Glomerular visceral epithelial cell (primary cell): ENCODE results near the gene GAS2L2.
A peak's percentile ranks its signal among the peaks of the same experiment; 100 is the strongest.

Source experiments
- DNase-seq: peaks from one replicate; pipeline ENCODE4 v3.0.0-alpha.2; 2016; ENCODE audit errors: extremely low spot score

The GAS2L2 gene

DNA sequence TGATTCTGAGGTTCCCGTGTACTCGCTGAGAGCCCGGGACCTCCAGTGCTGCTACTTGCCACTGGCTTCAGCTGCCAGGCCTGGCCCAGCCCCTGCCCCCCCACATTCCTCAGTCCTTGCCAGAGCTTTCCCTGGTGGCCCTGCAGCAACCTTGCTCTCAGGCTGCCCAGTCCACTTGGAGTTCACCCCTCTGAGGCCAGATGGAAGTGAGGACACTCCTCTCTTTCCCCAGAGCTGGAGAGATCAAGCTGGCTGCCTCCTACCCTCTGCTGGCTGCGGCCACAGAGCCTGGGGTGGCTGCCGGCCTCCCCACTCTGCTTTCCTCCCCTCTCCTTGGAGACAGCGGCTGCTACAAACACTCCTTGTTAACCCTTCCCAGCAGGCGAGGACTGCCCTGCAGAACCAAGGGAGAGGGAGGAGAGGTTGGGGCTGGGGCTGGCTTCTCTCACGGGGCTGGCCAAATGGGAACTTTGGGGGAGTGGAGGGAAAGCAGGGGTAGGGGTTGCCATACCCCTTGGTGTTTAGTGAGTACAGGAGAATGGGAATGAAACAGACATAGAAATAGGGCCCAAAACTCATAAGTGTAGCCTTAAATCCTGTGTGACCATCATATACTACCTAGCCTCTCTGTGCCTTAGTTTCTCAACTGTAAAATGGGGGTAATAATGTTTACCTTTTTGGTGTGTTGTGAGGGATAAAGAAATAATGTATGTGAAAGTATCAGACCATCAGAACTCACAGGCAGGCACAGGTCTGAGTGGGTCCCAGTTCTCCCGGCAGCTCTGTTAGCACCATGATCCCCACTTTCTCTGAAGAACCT lies at the start of gene GAS2L2:
Gene GAS2L2, minus strand, starts transcription at position 295 of the 820 bp plus-strand sequence. CDS start 389 bp downstream, outside the sequence.
- DNase-seq: no peak

DNA sequence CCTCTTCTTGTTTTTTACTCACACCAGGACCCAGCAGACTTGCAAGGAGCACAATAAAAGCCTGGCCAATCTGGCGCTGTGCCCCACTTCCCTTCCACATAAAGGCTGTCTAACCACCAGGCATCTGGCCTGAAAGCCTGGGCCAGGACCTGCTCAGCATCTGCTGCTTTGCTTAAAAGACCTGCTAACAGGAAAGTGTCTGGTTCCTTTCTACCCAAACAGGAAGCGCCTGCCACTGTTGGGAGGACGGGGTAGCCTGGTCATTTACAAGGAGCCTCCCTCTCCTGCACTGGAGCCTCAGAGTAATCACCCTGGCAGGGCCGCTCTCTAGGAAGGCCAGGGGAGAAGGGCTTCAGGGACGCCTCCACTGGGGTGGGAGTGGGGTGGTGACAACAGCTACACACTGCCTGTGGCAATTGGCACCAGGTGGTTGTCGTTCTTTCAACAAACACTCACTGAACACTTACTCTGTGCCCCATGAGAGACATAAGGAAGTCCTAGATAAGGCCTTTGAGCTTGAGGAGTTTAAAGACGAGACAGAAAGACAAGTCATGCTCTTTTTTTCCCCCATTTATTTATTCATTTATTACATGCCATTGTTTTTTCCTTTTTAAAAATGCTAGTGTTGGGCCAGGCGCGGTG lies 48.7 kb upstream of the GAS2L2 start:
- DNase-seq: no peak

DNA sequence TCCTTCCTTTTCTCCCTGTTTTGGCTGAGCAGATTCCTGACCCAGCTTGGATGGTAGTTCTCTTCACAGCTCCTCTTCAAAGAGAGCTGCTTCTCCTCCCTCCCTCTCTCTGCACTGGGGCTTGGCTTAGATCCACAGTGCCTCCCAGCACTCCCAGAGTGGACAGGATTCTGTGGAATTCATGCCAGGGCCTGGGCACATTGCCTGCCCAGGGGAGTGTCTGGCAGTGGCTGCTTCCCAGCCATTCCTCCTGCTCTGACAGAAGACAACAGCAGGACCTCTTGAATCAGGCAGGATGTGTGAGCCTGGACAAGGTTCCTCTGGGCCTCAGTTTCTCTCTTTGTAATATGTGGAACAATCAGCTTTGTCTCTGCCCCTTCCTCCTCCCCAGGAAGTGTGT lies 46.9 kb upstream of the GAS2L2 start:
- peak; percentile 72 for DNase-seq

DNA sequence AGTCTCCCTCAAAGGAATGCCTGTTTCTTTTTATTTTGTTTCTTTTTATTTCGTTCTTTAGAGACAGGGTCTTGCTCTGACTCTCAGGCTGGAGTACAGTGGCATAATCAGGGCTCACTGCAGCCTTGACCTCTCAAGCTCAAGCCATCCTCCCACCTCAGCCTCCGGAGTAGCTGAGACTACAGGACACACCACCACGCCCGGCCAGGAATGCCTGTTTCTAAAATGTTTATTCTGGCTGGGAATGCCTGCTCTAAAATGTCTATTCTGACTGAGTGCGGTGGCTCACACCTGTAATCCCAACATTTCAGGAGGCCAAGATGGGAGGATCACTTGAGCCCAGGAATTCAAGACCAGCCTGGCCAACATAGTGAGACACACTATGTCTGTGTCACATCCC lies 44.9 kb upstream of the GAS2L2 start:
- no peak for DNase-seq

DNA sequence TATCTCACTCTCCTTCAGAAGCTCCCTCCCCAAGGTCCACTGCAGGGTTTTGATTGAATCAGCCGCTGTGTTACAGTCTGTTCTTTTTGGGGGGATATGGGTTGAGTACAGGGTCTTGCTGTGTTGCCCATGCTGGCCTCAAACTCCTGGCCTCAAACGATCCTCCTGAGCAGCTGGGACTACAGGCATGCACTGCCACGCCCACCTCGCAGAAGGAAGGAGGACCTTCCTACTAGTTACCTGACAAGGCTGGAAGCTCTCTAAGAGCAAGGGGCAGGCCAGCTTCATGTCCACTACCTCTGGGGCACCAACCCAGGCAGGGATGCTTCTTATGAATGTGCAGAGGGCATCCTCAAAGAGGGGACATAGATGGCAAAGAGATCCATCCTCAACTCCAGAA lies 44.3 kb upstream of the GAS2L2 start:
- DNase-seq: no peak

DNA sequence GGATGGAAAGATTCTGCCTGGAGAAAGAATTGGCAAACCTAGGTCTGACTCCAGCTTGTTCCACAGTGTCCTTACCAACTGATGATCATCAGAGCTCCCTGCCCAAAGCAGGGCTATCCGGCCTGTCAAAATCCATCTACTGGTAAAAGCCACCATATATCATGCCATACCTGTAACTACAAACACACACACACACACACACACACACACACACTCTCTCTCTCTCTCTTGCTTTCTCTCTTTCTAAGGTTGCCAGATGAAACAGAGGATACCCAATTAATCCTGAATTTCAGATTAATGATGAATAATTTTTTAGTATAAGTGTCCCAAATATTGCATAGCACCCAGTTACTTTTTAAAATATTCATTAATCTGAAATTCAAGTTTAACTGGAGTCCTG lies 43.9 kb upstream of the GAS2L2 start:
- no peak for DNase-seq

DNA sequence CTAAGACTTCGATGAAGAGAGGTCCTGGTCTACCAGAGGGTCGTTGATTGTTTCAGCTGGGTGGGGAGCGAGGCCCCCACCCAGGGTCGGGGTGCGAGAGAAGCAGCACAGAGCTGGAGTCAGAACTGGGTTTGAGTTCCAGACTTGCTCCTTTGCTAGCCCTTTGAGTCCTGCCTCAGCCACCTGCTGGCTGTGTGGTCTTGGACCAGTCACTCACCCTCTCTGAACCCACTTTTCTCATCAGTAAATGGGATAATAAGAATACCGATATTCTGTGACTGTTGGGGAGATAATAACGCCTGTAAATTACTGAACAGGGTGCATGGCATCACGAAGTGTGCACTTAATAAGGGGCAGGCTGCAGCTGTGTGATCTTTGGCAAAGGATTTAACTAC lies 42.8 kb upstream of the GAS2L2 start:
- no peak for DNase-seq

DNA sequence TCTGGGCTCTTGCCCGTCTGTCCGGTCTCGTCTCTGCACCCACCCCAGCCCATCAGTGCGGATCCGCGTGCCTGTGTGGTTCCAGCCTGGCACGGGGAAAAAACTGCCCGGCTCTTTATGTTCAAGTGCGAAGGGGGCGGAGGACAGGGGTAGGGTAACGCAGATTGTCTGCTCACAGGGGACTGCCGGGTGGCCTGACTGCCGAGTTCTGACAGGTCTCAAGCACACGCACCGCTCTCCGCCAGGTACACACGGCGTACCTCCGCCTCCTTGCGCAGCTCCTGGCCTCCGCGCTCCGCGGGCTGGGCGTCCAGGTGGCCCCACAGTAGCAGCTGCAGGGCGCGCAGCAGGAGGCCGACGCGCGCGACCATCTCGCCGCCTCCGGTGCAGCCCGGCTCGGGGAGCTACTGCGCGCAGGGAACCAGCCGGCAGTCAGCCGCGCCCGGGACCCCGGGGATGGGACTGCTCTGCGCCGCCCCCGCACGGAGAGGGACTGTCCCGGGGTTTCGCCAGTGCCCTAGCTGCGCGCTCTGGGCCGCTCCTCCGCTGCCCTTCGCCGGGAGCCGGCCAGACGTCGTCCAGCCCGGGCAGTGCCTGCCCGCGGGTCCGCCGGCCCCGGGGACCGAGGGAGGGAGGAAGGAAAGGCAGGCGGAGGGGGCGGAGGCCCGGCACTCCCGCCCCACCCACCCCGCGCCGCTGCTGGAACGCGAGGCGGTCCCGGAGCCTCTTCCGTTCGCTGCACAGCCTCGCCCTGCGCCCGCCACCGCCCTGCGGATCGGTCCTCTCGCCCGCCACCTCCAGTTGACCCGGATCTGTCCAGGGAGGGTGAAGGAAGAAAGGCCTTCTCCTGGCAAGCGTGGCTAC lies 42.2 kb upstream of the GAS2L2 start, which contains the start of gene MMP28:
Gene MMP28, minus strand, starts transcription at position 635 of the 864 bp plus-strand sequence. Its CDS starts 264 bp downstream, at position 371.
- DNase-seq: peak; percentile 29

DNA sequence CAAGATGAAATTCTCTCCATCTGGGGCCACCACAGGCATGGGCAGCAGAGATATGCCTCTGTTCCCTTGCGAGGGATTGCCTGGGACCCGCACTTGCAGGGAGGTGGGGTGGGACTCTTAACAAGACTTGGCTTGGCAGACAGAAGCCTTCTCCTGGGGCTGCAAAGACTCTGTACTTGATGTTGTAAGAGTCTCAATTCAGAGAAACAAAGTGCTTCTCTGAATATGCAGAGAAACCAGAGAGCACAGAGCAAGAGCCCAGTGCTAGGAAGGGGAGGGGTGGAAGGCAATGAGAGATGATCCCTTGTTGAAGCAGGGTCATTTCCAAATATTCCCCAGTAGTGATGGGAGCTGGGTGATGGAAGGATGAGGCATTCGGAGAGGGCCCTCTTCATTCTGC lies 40.2 kb upstream of the GAS2L2 start:
- no peak for DNase-seq

DNA sequence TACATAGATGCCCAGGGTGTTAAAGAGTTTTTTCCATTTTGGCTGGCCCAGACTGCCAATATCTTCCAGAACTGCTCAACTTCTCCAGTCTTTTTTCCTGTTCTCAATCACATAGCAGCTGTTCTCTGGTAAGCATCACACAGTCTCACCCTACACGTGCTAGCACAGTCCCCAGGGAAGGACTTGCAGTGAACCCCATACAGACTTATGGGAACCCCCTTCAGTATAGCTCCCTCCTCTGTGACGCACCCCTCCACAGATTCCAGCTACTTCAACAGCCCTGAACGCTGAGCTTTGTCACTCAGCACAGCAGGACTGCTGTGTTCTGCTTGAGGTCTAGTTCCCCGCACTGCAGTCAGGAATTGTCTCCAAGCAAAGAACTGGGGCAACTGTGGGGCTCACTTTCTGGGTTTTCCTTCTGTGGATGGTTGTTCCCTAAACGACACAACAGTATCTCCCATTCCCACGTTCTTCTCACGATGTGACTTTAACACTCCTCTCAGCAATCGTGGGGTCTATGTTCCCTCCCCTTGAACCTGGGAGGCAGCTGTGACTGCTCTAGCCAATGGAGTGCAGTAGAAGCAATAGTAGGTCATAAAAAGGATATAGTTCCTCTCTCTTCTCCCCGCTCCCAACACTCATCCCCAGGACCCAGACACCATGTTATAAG lies 38.8 kb upstream of the GAS2L2 start:
- DNase-seq: no peak

DNA sequence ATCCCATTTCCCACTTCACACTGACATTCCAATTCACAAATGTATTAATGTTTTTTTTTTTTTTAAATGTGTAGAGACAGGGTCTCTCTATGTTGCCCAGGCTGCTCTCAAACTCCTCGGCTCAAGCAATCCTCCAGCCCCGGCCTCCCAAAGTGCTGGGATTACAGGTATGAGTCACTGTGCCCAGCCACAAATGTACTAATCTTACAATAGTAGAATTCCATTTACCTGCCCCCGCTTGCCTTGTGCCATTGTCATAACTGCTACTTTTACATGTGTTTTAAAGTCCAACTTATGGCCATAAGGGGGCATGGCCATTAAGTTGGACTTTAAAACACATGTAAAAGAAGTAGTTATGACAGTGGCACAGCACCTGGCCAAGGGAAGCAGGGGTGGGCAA lies 37.8 kb upstream of the GAS2L2 start:
- no peak for DNase-seq

DNA sequence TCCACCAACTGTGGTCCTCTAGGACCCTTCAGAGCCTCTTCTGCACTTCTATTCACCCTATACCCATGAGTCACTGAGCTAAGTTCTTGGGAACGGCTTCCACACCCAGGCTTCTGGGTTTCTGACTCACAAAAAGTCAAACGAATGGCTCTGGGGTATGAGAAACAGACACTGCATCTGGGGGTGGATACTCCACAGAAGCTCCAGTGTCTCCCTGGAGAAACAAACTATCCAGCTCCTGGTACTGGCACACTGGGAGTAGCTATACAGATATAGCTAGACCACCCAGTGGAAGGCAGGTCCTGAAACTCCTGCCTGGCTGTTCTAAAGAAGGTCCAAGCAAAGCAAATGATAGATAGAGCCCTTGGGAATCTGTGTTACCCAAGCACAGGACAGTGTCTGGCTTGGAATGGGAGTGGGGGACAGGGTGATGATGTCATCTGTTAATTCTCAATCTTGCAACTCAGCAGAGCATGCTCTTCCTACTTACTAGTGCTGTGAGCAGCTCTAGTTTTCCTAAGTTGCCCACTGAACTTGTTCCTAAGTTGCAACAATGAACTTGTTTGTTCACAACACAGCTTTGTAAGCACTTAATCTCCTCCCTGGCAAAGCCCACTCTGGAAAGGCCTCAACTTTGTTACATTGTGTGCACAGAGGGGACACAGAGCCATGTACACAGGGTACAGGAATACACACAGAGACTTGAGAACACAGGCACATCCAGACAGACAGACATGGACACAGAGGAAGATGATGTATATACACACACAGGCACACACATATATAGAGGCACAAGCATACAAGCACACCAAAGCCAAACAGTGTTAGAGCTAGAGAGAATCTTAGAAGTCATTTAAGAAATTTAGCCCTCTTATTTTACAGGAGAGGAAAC lies 35.7 kb upstream of the GAS2L2 start:
- DNase-seq: peak; percentile 77

DNA sequence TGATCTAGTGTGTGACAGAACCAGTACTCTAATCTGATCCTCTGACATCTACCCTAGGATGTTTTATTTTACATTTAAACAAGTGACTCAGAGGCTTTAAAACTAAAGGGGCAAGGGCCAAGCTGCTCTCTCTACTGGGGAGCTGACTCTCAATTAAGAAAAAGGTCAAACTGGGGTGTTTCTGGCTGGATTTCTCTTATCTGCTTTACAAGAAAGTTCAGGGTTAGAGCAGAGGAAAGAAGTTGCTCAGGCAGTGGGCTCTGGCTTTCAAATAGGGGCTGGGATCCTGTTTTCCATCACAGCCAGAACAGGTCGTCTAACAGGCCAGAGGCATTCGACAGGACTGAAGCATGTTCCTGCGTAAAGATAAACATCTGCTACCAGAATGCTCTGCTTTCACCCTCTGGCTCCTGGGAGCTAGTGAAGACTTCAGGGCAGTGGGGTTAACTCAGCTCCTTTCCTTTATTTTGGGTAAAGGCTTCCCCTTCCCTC lies 33.9 kb upstream of the GAS2L2 start:
- DNase-seq: no peak

DNA sequence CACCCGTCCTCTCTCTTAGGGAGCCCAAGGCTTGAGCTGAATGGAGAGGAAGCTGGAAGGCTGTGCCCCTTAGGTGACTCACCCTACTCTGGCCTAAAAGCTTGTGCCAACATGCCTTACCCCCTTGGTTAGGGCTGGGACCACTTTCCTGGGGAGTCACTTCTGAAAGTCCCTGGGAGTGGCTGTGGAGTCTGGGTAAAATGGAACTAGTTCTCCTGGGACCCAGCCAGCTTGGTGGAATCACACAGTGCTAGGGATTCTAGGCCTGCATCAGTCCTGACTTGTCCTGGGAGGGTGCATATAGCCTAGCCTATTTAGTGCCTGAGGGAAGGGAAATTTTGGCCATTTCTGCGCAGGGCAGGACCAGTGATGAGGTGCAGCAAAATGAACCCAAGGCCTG lies 31.9 kb upstream of the GAS2L2 start:
- DNase-seq: peak; percentile 22

DNA sequence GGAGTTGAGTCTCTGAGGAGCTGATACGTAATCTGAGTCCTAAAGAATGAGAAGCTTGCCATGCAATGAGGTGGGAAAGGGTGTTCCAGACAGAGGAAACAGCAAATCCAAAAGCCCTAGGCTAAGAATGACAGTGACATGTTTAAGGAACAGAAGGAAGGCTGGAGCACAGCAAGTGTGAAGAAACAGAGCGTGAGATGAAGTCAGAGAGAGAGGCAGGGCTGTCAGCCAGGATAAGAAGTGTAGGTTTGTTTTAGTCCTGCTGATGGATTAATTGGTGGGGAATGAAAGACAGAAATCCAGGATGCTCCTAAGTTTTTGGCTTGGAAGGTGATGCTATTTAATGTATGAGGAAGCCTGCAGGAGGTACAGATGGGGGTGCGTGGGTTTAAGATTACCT lies 27.9 kb upstream of the GAS2L2 start:
- no peak for DNase-seq

DNA sequence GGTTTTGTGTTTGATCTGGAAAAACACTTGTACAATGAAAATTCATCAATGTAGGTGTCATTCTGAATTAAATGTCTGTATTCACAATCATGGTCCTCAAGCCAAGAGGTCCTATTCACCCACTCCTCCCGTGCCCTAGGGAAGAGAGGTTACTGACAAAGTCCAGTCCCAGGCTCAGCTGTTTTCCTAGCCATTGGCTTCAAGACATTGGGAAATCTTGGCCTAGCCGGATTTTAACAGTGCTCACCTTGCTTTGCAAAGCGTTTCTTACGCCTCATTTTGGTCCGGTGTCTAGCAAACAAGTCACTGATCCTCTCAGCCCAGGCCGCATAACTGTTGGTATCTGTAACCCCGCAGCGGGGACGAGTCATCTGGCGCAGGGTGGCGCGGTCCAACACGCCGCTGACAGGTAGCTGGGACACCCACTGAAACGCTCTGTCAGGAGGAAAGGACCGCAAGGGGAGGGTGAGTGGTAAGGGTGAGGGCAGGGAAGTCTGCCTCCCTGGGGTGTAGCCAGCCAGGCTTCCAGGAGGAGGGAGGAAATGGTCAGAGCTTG lies 25.7 kb upstream of the GAS2L2 start:
- peak; percentile 49 for DNase-seq

DNA sequence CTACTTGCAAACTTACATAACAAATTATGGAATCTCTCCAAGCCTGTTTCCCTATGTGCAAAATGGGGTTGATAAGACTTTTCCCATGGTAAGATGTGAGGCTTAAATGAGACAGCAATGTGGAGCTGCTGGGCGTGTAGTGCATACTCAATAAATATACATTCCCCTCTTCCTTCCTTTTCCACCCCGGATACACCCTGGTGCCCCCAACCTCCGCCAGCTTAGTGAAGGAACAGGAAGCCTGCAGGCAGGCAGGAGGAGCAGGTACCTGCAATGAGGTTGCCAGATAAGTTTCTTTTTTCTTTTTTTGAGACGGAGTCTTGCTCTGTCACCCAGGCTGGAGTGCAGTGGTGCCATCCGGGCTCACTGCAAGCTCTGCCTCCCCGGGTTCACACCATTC lies 22.5 kb upstream of the GAS2L2 start:
- DNase-seq: no peak

DNA sequence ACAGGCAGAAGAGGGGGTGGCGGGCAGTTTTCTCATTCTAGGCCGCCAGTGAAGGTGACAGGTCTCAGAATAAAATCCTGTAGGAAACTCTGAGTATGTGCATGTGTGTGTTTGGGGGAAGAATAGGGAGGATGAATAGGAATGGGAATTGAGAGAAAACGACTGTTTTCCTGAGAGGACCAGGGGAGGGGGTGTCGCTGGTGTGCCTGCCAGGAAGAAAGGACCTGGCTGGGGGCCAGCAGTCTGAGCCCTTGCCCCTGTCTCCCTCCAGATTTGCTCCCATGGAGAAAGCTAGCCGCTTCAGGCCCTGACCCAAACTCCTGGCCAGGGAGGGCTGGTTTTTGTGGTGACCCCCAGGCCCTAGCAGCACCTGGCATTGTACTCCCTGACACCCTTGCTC lies 22.0 kb upstream of the GAS2L2 start:
- no peak for DNase-seq

DNA sequence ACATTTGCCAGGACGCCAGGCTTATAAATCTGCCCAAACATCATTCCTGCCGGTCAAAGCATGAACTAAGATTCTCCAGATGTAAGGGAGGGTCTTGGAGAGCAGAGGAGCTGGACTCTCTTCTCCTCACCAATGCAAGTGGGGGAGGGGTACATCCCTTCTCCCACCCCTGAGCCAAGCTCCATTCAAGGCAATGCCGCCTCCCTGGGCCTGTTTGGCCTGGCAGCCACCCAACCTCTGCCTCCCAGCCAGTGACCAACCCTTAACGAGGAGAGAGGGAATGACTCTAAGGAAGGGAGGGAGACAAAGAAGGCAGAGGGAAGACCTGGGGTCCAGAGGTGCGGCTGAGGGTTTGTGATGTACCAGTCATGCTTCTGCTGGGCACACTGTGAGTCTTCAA lies 21.5 kb upstream of the GAS2L2 start:
- peak; percentile 68 for DNase-seq
